ENCODE data around the gene ITPKB. TPM values are rescaled to one million over a fixed set of nuclear protein-coding genes. Genes with fewer than 3 reads are reported as not detected.
A peak's percentile ranks its signal among the peaks of the same experiment; 100 is the strongest.

Gene ITPKB
- total and polyA plus RNA-seq, 7 experiments from 2014 or later, result 51.7 to 429 (median 177) TPM

DNA sequence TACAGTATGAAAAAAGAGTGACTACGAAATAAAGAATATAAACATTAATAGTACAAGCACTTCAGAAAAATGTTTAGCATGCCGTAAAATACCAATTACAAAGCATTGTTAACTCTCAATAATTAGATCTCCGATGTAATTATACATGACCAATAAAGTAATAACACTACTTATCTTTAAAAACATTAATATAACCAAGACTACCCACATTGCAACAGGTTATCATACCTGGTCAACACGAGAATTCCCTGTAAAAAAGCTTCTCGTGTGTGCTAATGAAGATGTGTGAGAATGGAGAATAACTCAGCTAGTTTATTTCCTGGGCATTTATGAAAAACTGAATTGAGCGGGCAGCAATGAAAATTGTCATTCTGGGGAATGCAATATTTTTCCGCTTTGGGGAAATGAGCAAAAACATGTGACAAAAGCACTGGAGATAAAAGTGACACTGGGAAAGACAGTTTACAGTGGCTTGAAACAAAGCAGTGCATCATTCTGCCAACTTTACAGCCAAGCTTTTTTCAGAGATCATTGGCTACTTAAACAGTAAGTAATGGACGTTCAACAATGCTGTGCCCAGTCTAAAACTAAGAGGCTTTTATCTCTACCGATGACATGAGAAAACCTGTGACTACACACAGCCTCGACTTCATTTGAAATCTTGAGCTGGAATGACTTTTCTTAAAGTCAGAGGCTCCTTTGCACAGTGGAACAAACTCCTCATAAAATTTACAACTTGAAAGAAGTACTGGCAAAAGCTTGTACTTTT lies 34.7 kb downstream of the ITPKB start:
- ChIA-PET CTCF (interaction anchor here (0.6 to 1.8 kb wide), 2 partner anchors 17 to 24 kb away, joined by 4 to 5 read pairs; no protein-coding TSS in a partner anchor), POLR2A (interaction anchor here (0.7 to 3.6 kb wide), 11 partner anchors 11 to 50 kb away, joined by 3 to 19 read pairs (median 5); no protein-coding TSS in a partner anchor)
- Histone ChIP-seq H3K27ac (ENCODE audit: low read depth, low read length) (peak overlapping the region; percentile 93), H3K4me3 (ENCODE audit: low read length) (peak overlapping the region; percentile 69), H3K36me3 (ENCODE audit: control insufficient read depth in 2 of 3, insufficient read depth in 3 of 3, low read length in 3 of 3) (peaks cover 0 to 17% (median 8%) of the 10 kb centered on the region in 3 experiments), H3K4me1 (ENCODE audit: control insufficient read depth in 2 of 2, insufficient read depth in 2 of 2, low read length in 2 of 2) (peaks cover 33 to 85% of the 10 kb centered on the region in 2 donors), H3K9me3 (ENCODE audit: control insufficient read depth in 2 of 3, low read length in 3 of 3) (no peaks in the 10 kb centered on the region), H3K27me3 (ENCODE audit: control insufficient read depth in 2 of 2, insufficient read depth in 2 of 2, low read length in 2 of 2) (no peaks in the 10 kb centered on the region)
- peak overlapping the region; percentile 80 to 99 (median 93) for H3K27ac Mint-ChIP-seq
- peaks cover 10 to 28% (median 20%) of the 10 kb centered on the region in 5 donors for H3K36me3 Mint-ChIP-seq
- H3K4me3 Mint-ChIP-seq, result peak overlapping the region; percentile 77 to 92 (median 84)
- intact Hi-C loops (cut with micrococcal nuclease), result loop anchor here in 1 of 2 donors (5.0 kb wide), 1 partner anchor 33 kb away; the partner anchor contains the start of gene ITPKB
- H3K4me1 Mint-ChIP-seq, result peaks cover 60 to 95% (median 81%) of the 10 kb centered on the region in 7 donors
- no peak for DNase-seq
- H3K9me3 Mint-ChIP-seq, result peaks cover 0 to 21% (median 0%) of the 10 kb centered on the region in 11 donors
- H3K27me3 Mint-ChIP-seq, result no peaks in the 10 kb centered on the region
- no peak for ATAC-seq

DNA sequence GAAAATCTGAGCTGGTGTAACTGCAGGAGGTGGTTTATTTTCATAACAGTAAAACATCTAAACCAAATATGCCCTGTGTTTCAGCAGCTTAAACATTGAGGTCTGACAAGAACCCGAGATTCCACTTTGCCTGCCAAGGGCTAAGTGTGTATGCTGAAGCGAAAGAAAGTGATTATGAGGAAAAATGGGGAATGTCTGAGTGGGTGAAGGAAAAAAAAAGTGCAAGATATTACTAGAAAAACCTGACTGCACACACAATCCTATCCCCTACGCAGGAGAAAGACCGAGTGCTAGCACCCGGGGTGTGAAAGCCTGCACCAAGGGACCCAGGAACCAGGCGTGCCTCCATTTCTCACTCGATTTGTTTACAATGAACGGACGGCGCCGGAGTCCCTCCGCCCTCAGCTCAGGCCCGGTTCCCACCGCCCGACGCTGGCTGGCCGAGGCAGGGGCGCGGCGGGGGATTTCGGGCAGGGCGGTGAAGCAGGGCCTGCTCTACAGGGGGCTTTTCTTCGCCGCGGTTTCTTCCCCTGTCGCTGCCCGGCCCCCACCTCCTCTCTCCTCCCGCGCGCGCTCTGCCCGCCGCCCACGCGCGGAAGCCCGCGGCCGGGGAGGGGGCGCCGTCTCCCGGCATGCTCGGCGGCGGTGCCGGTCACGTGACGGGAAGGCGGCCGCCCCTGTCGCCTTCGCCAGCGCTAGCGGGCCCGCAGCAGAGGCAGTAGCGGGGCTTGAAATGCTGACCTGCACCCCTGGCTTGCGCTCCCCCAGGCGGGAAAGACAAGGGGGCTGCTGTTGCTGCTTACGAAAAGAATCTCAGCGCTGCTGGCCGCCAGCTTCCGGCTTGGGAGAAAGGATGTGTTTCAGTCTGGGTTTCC lies 35.9 kb downstream of the ITPKB start:
- H3K36me3 ChIP-seq (ENCODE audit: control insufficient read depth in 2 of 3, insufficient read depth in 3 of 3, low read length in 3 of 3), result peaks cover 0 to 29% (median 8%) of the 10 kb centered on the region in 3 experiments
- peaks cover 10 to 31% (median 20%) of the 10 kb centered on the region in 5 donors for H3K36me3 Mint-ChIP-seq
- peak overlapping the region; percentile 93 for H3K27ac ChIP-seq (ENCODE audit: low read depth, low read length)
- H3K9me3 Mint-ChIP-seq, result peaks cover 0 to 19% (median 0%) of the 10 kb centered on the region in 11 donors
- H3K27me3 ChIP-seq (ENCODE audit: control insufficient read depth in 2 of 2, insufficient read depth in 2 of 2, low read length in 2 of 2), result no peaks in the 10 kb centered on the region
- DNase-seq, result peak; percentile 79 to 93 (median 86)
- peak; percentile 92 for ATAC-seq
- H3K27me3 Mint-ChIP-seq, result no peaks in the 10 kb centered on the region
- peaks cover 42 to 85% of the 10 kb centered on the region in 2 donors for H3K4me1 ChIP-seq (ENCODE audit: control insufficient read depth in 2 of 2, insufficient read depth in 2 of 2, low read length in 2 of 2)
- POLR2A ChIA-PET, result interaction anchor here (0.7 to 3.6 kb wide), 13 partner anchors 9 to 91 kb away, joined by 3 to 19 read pairs (median 4); no protein-coding TSS in a partner anchor
- peak overlapping the region; percentile 69 for H3K4me3 ChIP-seq (ENCODE audit: low read length)
- H3K4me3 Mint-ChIP-seq, result peak overlapping the region; percentile 81 to 92 (median 86)
- H3K4me1 Mint-ChIP-seq, result peaks cover 59 to 95% (median 81%) of the 10 kb centered on the region in 7 donors
- CTCF ChIA-PET, result interaction anchor here (0.9 to 1.8 kb wide), 5 partner anchors 10 to 124 kb away, joined by 3 to 5 read pairs (median 4); no protein-coding TSS in a partner anchor
- peak overlapping the region; percentile 89 to 99 (median 95) for H3K27ac Mint-ChIP-seq
- H3K9me3 ChIP-seq (ENCODE audit: control insufficient read depth in 2 of 3, low read length in 3 of 3), result no peaks in the 10 kb centered on the region
- intact Hi-C loops (cut with micrococcal nuclease), result loop anchor here (1.0 to 5.0 kb wide), 9 partner anchors 8 to 125 kb away; partner anchors contain the start of gene ITPKB (in 2 of the 2)

DNA sequence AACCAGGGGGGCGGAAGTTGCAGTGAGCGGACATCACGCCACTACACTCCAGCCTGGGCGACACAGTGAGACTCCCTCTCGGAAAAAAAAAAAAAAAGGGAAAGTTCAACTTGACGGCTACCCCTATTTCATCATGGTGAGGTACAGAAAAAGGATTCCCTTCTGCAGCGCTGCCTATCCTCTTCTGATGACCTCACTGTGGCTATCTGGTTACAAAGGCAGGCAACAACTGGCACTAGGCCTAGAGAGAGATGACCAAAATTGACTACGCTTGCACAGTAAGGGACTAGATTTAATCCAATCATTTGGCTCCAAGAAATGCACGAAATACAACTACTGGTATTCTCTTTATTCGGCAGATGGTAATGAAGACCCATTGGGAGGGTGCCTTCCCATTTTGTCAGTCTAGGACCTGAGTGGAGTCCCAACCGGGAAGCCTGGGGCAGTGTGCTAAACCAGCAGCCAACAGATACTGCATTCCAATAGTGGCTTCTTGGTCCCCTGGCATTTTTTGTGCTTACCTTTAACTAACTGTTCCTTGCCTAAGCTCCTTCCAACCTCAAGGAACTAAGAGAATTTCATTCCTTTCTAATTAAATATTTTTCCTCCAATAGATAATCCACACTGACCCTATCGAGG lies 36.6 kb downstream of the ITPKB start:
- intact Hi-C loops (cut with micrococcal nuclease), result loop anchor here in 1 of 2 donors (5.0 kb wide), 1 partner anchor 35 kb away; the partner anchor contains the start of gene ITPKB

DNA sequence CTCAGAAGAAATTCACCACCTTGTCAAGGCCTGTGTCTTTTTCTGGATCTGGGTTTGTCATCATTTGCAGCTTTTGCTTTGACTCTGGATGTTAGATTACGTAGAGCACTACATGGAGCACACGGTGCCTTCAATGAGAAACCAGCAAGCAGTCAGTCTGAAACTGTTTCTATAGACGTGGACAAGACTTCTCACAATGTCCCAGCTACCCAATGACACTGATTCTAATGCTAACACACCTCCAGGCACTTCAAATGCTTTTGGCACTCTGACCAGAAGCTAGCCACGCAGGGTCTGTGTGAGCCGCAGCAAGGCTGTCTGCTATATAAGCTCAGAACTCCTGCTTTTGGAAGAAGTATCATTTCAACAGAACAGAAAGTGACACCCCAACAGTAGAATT lies 38.2 kb downstream of the ITPKB start:
- H3K9me3 Mint-ChIP-seq, result peaks cover 0 to 19% (median 0%) of the 10 kb centered on the region in 11 donors
- peak overlapping the region; percentile 39 to 99 (median 90) for H3K27ac Mint-ChIP-seq
- peaks cover 65 to 97% (median 88%) of the 10 kb centered on the region in 7 donors for H3K4me1 Mint-ChIP-seq
- intact Hi-C loops (cut with micrococcal nuclease), result loop anchor here in 1 of 2 donors (5.0 kb wide), 1 partner anchor 36 kb away; the partner anchor contains the start of gene ITPKB
- ChIA-PET CTCF (interaction anchor here (0.7 to 1.7 kb wide), 6 partner anchors 9 to 936 kb away, joined by 3 to 6 read pairs (median 5); partner anchors contain the start of gene ITPKB), POLR2A (interaction anchor here (0.7 to 4.0 kb wide), 6 partner anchors 13 to 37 kb away, joined by 3 to 11 read pairs (median 3); no protein-coding TSS in a partner anchor)
- Histone ChIP-seq H3K27me3 (ENCODE audit: control insufficient read depth in 2 of 2, insufficient read depth in 2 of 2, low read length in 2 of 2) (no peaks in the 10 kb centered on the region), H3K4me1 (ENCODE audit: control insufficient read depth in 2 of 2, insufficient read depth in 2 of 2, low read length in 2 of 2) (peaks cover 51 to 91% of the 10 kb centered on the region in 2 donors), H3K4me3 (ENCODE audit: low read length) (no peak overlapping the region), H3K36me3 (ENCODE audit: control insufficient read depth in 2 of 3, insufficient read depth in 3 of 3, low read length in 3 of 3) (peaks cover 3 to 39% (median 5%) of the 10 kb centered on the region in 3 experiments), H3K27ac (ENCODE audit: low read depth, low read length) (peak overlapping the region; percentile 86), H3K9me3 (ENCODE audit: control insufficient read depth in 2 of 3, low read length in 3 of 3) (no peaks in the 10 kb centered on the region)
- peak overlapping the region in 9 of 10 donors; percentile 21 to 81 (median 54) for H3K4me3 Mint-ChIP-seq
- ATAC-seq (no peak), DNase-seq (no peak)
- peaks cover 9 to 38% (median 21%) of the 10 kb centered on the region in 5 donors for H3K36me3 Mint-ChIP-seq
- H3K27me3 Mint-ChIP-seq, result no peaks in the 10 kb centered on the region

More for the DNA sequence above, 36.6 kb downstream of the ITPKB start:
- POLR2A ChIA-PET, result interaction anchor here (0.6 to 3.6 kb wide), 9 partner anchors 10 to 92 kb away, joined by 3 to 19 read pairs (median 4); no protein-coding TSS in a partner anchor
- Histone ChIP-seq H3K27me3 (ENCODE audit: control insufficient read depth in 2 of 2, insufficient read depth in 2 of 2, low read length in 2 of 2) (no peaks in the 10 kb centered on the region), H3K36me3 (ENCODE audit: control insufficient read depth in 2 of 3, insufficient read depth in 3 of 3, low read length in 3 of 3) (peaks cover 0 to 36% (median 5%) of the 10 kb centered on the region in 3 experiments), H3K4me3 (ENCODE audit: low read length) (peak overlapping the region; percentile 69), H3K9me3 (ENCODE audit: control insufficient read depth in 2 of 3, low read length in 3 of 3) (no peaks in the 10 kb centered on the region), H3K4me1 (ENCODE audit: control insufficient read depth in 2 of 2, insufficient read depth in 2 of 2, low read length in 2 of 2) (peaks cover 49 to 85% of the 10 kb centered on the region in 2 donors), H3K27ac (ENCODE audit: low read depth, low read length) (peak overlapping the region; percentile 93)
- no peak for ATAC-seq
- Mint-ChIP-seq H3K9me3 (peaks cover 0 to 19% (median 0%) of the 10 kb centered on the region in 11 donors), H3K36me3 (peaks cover 10 to 32% (median 16%) of the 10 kb centered on the region in 5 donors), H3K27ac (peak overlapping the region; percentile 89 to 99 (median 95)), H3K4me1 (peaks cover 57 to 95% (median 81%) of the 10 kb centered on the region in 7 donors), H3K4me3 (peak overlapping the region; percentile 81 to 92 (median 86)), H3K27me3 (no peaks in the 10 kb centered on the region)
- CTCF ChIA-PET, result interaction anchor here (0.9 to 1.4 kb wide), 4 partner anchors 9 to 124 kb away, joined by 3 to 4 read pairs (median 4); no protein-coding TSS in a partner anchor
- DNase-seq, result no peak

DNA sequence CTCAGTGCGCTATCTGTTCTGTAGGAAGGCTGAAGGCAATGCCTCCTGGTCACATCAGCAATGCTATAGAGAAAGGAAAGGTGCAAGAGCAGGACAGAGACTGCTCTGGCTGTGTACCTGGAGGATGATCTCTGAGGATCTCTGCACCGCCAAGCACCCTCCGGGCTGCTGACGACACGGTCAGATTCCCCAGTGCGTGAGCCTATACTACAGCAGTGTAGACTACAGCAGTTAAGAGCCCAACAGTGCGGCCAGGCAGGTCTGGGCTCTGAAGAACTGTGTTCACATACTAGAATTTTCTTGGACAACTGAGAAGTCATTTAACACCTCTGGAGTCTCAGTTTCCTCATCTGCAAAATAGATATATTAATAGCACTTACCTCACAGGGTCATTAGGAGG lies 39.9 kb downstream of the ITPKB start:
- ChIA-PET CTCF (interaction anchor here (1.1 to 1.4 kb wide), 2 partner anchors 12 to 31 kb away, joined by 3 to 5 read pairs; no protein-coding TSS in a partner anchor), POLR2A (interaction anchor here (0.5 to 4.0 kb wide), 8 partner anchors 11 to 75 kb away, joined by 3 to 11 read pairs (median 4); partner anchors contain the start of gene ITPKB)
- Mint-ChIP-seq H3K4me3 (peak overlapping the region in 8 of 10 donors; percentile 33 to 89 (median 68)), H3K9me3 (peaks cover 0 to 17% (median 0%) of the 10 kb centered on the region in 11 donors), H3K27ac (peak overlapping the region in 8 of 9 donors; percentile 91 to 100 (median 98)), H3K27me3 (no peaks in the 10 kb centered on the region), H3K4me1 (peaks cover 65 to 97% (median 87%) of the 10 kb centered on the region in 7 donors), H3K36me3 (peaks cover 7 to 33% (median 11%) of the 10 kb centered on the region in 5 donors)
- DNase-seq (no peak), ATAC-seq (no peak)
- Histone ChIP-seq H3K36me3 (ENCODE audit: control insufficient read depth in 2 of 3, insufficient read depth in 3 of 3, low read length in 3 of 3) (peaks cover 4 to 43% (median 5%) of the 10 kb centered on the region in 3 experiments), H3K4me1 (ENCODE audit: control insufficient read depth in 2 of 2, insufficient read depth in 2 of 2, low read length in 2 of 2) (peaks cover 51 to 82% of the 10 kb centered on the region in 2 donors), H3K27me3 (ENCODE audit: control insufficient read depth in 2 of 2, insufficient read depth in 2 of 2, low read length in 2 of 2) (no peaks in the 10 kb centered on the region), H3K4me3 (ENCODE audit: low read length) (no peak overlapping the region), H3K9me3 (ENCODE audit: control insufficient read depth in 2 of 3, low read length in 3 of 3) (no peaks in the 10 kb centered on the region), H3K27ac (ENCODE audit: low read depth, low read length) (peak overlapping the region; percentile 86)
- intact Hi-C loops (cut with micrococcal nuclease), result no loop called here

All from naive thymus-derived CD4-positive, alpha-beta T cell (primary cell).